Fibroblast of upper back skin (primary cell): ENCODE results near the gene TIMM23.
"Not testable (repeated sequence)": the region's sequence is repeated elsewhere in the genome, so short reads cannot be mapped to it uniquely, and the experiment has no call there.

ENCODE experiments used
- DNase-seq: peaks from one replicate; pipeline ENCODE4 v3.0.0-alpha.2; 2013

Gene TIMM23

GRCh38 chr10:46025406-46025805 is 53.1 kb downstream of the TIMM23 start:
- DNase-seq: no peak

GRCh38 chr10:46026106-46026505 is 53.8 kb downstream of the TIMM23 start:
- no peak for DNase-seq

GRCh38 chr10:46028584-46029460 is 56.5 kb downstream of the TIMM23 start:
- DNase-seq: peak; percentile 70

- no peak for DNase-seq
Measured at GRCh38 chr10:46029461-46030030, 57.3 kb downstream of the TIMM23 start.

GRCh38 chr10:46030091-46030937 is 58.0 kb downstream of the TIMM23 start, which contains the start of gene NCOA4:
Gene NCOA4 (minus strand): TSS chr10:46030623. CDS start chr10:46016680, 13,943 bp downstream.
- peak; percentile 99 for DNase-seq

- DNase-seq: no peak
Measured at GRCh38 chr10:46031648-46032532, 59.6 kb downstream of the TIMM23 start.

GRCh38 chr10:46033602-46034011 is 61.3 kb downstream of the TIMM23 start:
- peak; percentile 79 for DNase-seq

- DNase-seq: no peak
Measured at GRCh38 chr10:46035923-46036849, 63.9 kb downstream of the TIMM23 start.

- no peak for DNase-seq
Measured at GRCh38 chr10:46037107-46037825, 65.0 kb downstream of the TIMM23 start.

GRCh38 chr10:46040004-46040403 is 67.7 kb downstream of the TIMM23 start:
- no peak for DNase-seq

- no peak for DNase-seq
Measured at GRCh38 chr10:46042527-46042926, 70.2 kb downstream of the TIMM23 start.

GRCh38 chr10:46046261-46046660 is 74.0 kb downstream of the TIMM23 start, which contains the start of gene MSMB:
Gene MSMB (minus strand): TSS chr10:46046269. CDS start chr10:46046237, 32 bp downstream.
- no peak for DNase-seq

GRCh38 chr10:46048152-46048551 is 75.9 kb downstream of the TIMM23 start:
- DNase-seq: no peak

GRCh38 chr10:46049497-46049831 is 77.2 kb downstream of the TIMM23 start:
- not testable (repeated sequence) for DNase-seq

- DNase-seq: no peak
Measured at GRCh38 chr10:46050941-46051623, 78.8 kb downstream of the TIMM23 start.

GRCh38 chr10:46052057-46052790 is 79.9 kb downstream of the TIMM23 start:
- DNase-seq: no peak

GRCh38 chr10:46052791-46053375 is 80.6 kb downstream of the TIMM23 start:
- DNase-seq: no peak
